Duodenal mucosa (tissue), 2 donors: ENCODE results near the gene NDUFA11.

Experiments used
- H3K27ac ChIP-seq: one replicate; pipeline ENCODE4 v1.7.0; 2013; ENCODE audit warnings: low read depth, low read length
- H3K27me3 ChIP-seq, 2 donors: one replicate each; pipeline ENCODE4 v1.7.0; 2013; ENCODE audit warnings: low read length in 2 of 2, control low read depth in 1 of 2; ENCODE audit not compliant: insufficient read depth in 2 of 2, control insufficient read depth in 1 of 2
- H3K36me3 ChIP-seq, 2 donors: one replicate each; pipeline ENCODE4 v1.7.0; 2013; ENCODE audit warnings: low read length in 2 of 2, control low read depth in 1 of 2; ENCODE audit not compliant: insufficient read depth in 2 of 2, control insufficient read depth in 1 of 2
- H3K4me1 ChIP-seq, 2 donors: one replicate each; pipeline ENCODE4 v1.7.0; 2013; ENCODE audit warnings: low read length in 2 of 2, control low read depth in 1 of 2; ENCODE audit not compliant: insufficient read depth in 2 of 2, control insufficient read depth in 1 of 2
- H3K4me3 ChIP-seq, 2 donors: one replicate each; pipeline ENCODE4 v1.7.0; 2013; ENCODE audit warnings: low read length in 2 of 2, low read depth in 1 of 2
- H3K9ac ChIP-seq, 2 donors: one replicate each; pipeline ENCODE4 v1.7.0; 2013; ENCODE audit warnings: low read length in 2 of 2, low read depth in 1 of 2
- H3K9me3 ChIP-seq, 2 donors: one replicate each; pipeline ENCODE4 v1.7.0; 2013; ENCODE audit warnings: low read length in 2 of 2, control low read depth in 1 of 2; ENCODE audit not compliant: control insufficient read depth in 1 of 2

Gene NDUFA11

DNA sequence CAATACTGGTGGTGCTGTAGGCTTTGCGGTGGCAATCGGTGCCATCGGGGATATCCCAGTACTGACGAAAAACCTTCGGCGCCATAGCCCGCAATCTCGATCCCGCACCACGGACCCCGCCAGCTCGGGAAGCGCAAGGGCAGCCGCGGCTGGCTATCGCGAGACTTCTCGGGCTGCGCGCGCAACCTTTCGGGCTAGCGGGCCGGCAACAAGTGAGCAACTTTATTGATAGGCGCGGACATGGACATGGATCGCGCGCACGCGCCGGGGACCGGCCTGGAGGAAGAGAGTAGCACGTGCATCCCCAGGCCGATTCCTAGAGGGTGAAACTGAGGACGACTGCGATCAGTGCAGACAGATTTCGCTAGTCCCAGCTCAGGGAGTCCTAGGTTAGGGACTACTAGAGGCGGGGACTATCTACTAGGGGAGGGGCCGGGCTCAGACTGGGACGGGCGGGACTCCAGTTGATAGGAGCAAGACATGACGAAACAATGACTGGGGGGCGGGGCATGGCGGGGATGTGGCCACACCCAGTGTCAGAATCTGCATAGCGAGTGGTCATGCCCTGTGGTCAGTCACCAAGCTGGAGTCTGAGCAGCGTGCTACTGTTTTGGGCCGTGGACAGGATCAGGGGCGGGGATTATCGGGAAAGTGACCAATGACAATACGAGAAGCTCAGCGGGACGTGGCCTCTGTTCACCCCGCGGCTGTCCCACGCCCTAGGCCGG is at the start of gene NDUFA11:
Gene NDUFA11, minus strand, starts transcription at position 167 of the 728 bp plus-strand sequence. Its CDS starts 82 bp downstream, at position 85.
- Histone ChIP-seq H3K4me3 (peak within 1 kb of the TSS; percentile 84 to 91), H3K4me1 (peaks cover 0 to 22% of the 10 kb centered on the region in 2 donors), H3K9ac (peak within 1 kb of the TSS; percentile 88 to 91), H3K9me3 (no peaks in the 10 kb centered on the region), H3K27ac (peak within 1 kb of the TSS; percentile 87), H3K27me3 (no peaks in the 10 kb centered on the region), H3K36me3 (peaks cover 0 to 4% of the 10 kb centered on the region in 2 donors)

DNA sequence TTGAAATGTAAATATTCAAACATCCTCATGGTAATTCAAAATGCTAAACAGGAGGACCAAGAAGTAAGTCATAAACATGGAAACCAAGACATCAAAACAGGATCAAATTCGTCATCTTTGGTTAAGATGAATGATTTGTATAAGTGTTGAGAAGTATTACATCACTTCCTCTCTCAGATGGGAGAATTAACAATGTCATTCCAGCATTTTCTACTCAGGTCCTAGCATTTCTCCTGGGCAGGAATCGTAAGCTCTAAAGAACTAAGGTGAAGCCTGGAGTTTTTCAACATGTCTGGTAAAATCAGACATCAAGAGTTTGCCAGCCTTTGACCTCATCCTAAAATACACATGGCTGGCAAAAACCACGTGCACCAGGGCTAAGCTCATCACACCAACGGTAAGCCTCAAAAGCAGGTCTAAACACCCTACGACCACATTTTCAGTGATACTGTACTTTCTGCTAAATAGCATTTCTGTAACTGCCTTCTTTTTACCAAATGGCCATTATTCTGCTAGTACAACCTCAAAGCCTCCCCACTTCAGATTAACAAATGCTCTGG is 49.5 kb upstream of the NDUFA11 start:
- Histone ChIP-seq H3K9me3 (no peaks in the 10 kb centered on the region), H3K4me3 (no peak overlapping the region), H3K27ac (no peak overlapping the region), H3K9ac (no peak overlapping the region), H3K27me3 (no peaks in the 10 kb centered on the region), H3K36me3 (peaks cover 4 to 14% of the 10 kb centered on the region in 2 donors), H3K4me1 (peaks cover 65 to 69% of the 10 kb centered on the region in 2 donors)

DNA sequence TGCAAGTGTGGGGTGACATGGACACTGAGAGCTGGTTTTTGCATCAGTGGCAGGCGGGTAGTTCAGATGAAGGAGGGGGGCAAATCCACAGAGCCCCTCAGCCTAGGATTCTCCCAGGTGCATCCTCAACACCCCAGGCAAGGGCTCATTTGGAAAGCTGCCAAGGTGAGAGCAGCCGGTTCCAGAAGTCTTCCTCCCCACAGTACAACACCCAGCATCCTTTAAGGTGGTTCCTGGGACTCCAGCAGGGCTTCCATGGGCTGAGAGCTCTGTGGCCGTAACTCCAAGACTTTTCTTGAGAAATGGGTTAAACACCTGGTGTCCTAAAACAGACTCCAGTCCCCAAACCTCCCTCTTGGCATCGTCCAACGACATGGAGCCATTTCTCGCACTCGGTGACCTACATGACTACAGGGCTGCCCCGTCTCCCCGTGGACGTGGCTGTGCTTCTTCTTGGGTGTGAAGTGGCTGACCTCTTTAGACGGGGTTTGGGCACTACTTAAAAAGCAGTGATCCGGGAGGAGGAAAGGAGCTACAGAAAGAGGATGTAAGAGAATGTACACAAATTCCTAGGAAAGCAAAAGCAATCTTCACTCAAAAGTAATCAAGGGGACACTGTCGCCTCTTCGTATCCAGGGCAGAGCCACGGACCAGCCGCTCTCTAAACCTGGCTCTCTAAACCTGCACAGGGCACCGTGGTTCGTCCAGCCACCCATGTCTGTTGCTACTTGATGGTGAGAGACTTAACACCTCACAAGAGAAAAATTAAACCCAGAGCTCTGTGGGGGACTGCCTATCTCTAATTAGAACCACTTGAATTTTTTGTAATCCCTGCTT is 48.8 kb upstream of the NDUFA11 start:
- Histone ChIP-seq H3K4me1 (peaks cover 63 to 70% of the 10 kb centered on the region in 2 donors), H3K36me3 (peaks cover 4 to 14% of the 10 kb centered on the region in 2 donors), H3K9me3 (no peaks in the 10 kb centered on the region), H3K27ac (no peak overlapping the region), H3K9ac (no peak overlapping the region), H3K27me3 (no peaks in the 10 kb centered on the region), H3K4me3 (no peak overlapping the region)

DNA sequence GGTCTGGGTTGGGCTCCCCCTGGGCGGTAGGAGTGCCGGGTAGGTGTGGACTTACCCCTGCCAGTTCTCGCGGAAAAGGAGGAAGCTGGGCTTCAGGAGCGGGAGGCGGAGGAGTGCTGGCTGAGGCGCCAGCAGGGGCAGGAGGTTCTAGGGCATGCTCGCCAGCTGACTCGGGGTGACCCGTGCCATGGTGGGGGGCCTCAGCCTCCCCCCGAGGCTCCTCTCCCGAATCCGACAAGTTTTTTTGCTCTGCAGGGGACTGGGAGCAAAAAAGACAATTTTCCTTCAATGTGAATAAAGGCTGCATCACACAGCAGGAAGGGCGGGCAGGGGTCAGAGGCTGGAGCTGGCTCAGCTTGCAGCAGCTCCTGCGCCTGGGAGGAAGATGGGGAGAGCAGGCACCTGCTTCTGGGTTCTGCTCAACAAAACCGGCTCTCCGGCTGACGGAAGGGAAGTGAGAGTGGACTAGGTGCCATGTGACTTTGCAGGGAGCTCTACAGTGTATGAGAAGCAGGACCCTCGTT is 47.8 kb upstream of the NDUFA11 start:
- Histone ChIP-seq H3K4me1 (peaks cover 67 to 69% of the 10 kb centered on the region in 2 donors), H3K4me3 (no peak overlapping the region), H3K27ac (no peak overlapping the region), H3K9ac (no peak overlapping the region), H3K36me3 (peaks cover 4 to 18% of the 10 kb centered on the region in 2 donors), H3K27me3 (no peaks in the 10 kb centered on the region), H3K9me3 (no peaks in the 10 kb centered on the region)

DNA sequence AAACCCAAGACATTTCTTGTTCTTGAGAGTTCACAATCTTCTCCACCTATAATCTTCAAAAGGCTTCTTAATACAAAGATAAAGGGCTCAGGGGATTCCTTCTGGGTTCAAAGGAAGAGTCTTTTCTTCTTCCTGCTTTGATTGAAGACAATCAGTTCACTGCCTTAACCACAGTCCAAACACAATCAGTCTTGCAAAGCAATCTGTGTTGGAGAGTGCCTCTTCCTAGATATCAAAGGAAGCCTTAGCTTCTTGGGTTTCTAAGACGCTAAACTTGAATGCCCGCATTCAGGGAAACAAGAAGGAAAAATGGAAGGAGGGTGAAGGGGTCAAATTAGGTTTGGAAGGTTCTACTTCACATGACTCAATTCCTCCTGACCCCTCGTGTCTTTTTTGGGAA is 47.2 kb upstream of the NDUFA11 start:
- no peaks in the 10 kb centered on the region for H3K9me3 ChIP-seq
- H3K27me3 ChIP-seq, result no peaks in the 10 kb centered on the region
- H3K36me3 ChIP-seq, result peaks cover 4 to 19% of the 10 kb centered on the region in 2 donors
- H3K9ac ChIP-seq, result no peak overlapping the region
- no peak overlapping the region for H3K4me3 ChIP-seq
- peaks cover 67 to 70% of the 10 kb centered on the region in 2 donors for H3K4me1 ChIP-seq
- H3K27ac ChIP-seq, result no peak overlapping the region

GRCh38 chr19:5949792-5950305 is 46.3 kb upstream of the NDUFA11 start:
- Histone ChIP-seq H3K9me3 (no peaks in the 10 kb centered on the region), H3K4me3 (no peak overlapping the region), H3K27ac (no peak overlapping the region)

DNA sequence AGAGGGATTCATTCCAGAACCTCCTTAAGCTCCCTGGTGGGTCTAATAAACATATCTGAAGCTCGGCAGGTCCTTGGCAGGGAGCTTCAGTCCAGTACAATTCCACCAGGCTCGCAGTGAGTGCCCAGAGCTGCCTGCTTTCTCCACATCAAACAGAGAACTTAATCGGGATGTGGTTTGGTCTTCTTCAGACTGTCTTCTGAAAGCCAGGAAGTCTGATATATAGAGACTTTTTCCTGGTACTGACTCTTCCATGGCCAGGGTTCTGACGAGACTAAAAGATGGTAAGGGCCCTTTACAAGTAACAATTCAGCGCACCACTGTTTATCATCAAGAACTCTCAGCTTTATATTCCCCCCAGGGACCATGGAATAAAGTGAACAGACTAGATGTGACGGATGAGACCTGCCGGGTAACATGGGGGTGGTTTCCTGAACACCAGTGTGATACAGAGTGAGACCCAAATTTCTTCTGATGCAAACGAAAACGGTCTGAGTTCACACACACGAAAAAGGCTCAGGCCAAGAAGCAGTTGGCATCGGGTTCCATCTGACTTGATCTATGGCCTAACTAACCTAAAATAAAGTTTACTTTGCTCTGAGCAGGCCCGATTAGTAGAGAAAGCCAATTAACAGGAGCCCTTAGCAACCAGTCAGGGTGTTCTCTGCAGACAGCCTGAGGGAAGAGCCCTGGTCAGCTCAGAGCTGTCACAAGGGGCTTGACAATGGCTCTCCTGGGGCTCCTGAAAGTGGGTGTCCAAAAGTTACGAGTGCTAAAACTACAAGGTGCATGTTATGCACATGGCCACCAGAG is 45.4 kb upstream of the NDUFA11 start:
- Histone ChIP-seq H3K4me3 (no peak overlapping the region), H3K36me3 (peaks cover 4 to 26% of the 10 kb centered on the region in 2 donors), H3K9ac (no peak overlapping the region), H3K9me3 (no peaks in the 10 kb centered on the region), H3K27ac (no peak overlapping the region), H3K27me3 (no peaks in the 10 kb centered on the region), H3K4me1 (peaks cover 54 to 57% of the 10 kb centered on the region in 2 donors)

More at GRCh38 chr19:5949792-5950305, 46.3 kb upstream of the NDUFA11 start:
- Histone ChIP-seq H3K36me3 (peaks cover 4 to 26% of the 10 kb centered on the region in 2 donors), H3K9ac (no peak overlapping the region), H3K4me1 (peaks cover 63 to 66% of the 10 kb centered on the region in 2 donors), H3K27me3 (no peaks in the 10 kb centered on the region)

DNA sequence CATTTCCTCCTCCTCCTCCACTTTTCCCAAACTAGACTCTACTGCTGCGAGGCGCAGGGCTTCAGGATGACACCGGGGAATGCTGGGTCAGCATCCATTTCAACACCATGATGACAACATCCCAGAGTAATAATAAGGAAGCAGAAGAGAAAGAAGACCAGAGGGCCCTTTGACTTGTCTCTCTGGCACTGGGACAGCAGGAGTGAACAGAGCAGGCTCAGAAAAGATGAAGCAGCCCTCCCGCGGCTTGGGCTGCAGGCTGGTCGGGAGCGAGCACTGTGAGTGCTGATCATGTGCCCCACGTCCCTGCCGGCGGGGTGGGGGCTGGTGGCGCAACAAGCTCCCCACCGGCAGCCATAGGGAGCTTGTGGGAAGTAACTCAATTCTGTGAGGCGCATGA is 43.8 kb upstream of the NDUFA11 start:
- Histone ChIP-seq H3K27ac (no peak overlapping the region), H3K4me3 (no peak overlapping the region)

DNA sequence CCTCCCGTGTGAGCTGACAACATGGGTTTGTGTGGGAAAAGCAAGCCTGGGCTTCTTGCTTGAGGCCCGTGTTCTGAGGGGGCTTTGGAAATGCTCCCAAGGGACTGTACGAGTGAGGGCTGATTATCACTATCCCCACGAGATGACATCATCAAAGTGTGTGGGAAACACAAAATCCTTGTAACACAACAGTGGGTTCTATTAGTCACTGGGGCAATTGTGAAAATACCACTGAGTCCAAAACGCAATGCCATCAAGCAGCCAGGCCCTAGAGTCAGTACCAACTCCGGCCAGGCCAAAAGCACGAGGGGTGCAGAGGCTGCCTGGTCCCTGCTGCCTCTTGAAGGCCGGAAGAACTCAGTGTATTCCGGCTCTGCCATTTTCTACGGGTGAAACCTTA is 40.0 kb upstream of the NDUFA11 start:
- no peak overlapping the region for H3K9ac ChIP-seq
- peaks cover 28 to 36% of the 10 kb centered on the region in 2 donors for H3K36me3 ChIP-seq
- peak overlapping the region; percentile 30 for H3K27ac ChIP-seq
- H3K27me3 ChIP-seq, result no peaks in the 10 kb centered on the region
- no peak overlapping the region for H3K4me3 ChIP-seq
- H3K9me3 ChIP-seq, result no peaks in the 10 kb centered on the region
- peaks cover 10 to 14% of the 10 kb centered on the region in 2 donors for H3K4me1 ChIP-seq

More for the DNA sequence above, 43.8 kb upstream of the NDUFA11 start:
- Histone ChIP-seq H3K9ac (no peak overlapping the region), H3K27me3 (no peaks in the 10 kb centered on the region), H3K4me1 (peaks cover 43 to 46% of the 10 kb centered on the region in 2 donors), H3K36me3 (peaks cover 8 to 26% of the 10 kb centered on the region in 2 donors), H3K9me3 (no peaks in the 10 kb centered on the region)
